Stimulated activated CD8-positive, alpha-beta memory T cell treated with anti-CD3 and anti-CD28 coated beads, Interleukin-4, amount 100 ng/mL, for 48 hours (primary cell): ENCODE data around the gene MYB.

ENCODE experiments used
- DNase-seq: peaks from one replicate; pipeline ENCODE4 v3.0.0-alpha.2; 2020

MYB gene

GRCh38 chr6:135165031-135165430 is 16.1 kb upstream of the MYB start:
- no peak for DNase-seq

- DNase-seq = no peak
Observed at GRCh38 chr6:135166515-135166914, 14.6 kb upstream of the MYB start.

DNA sequence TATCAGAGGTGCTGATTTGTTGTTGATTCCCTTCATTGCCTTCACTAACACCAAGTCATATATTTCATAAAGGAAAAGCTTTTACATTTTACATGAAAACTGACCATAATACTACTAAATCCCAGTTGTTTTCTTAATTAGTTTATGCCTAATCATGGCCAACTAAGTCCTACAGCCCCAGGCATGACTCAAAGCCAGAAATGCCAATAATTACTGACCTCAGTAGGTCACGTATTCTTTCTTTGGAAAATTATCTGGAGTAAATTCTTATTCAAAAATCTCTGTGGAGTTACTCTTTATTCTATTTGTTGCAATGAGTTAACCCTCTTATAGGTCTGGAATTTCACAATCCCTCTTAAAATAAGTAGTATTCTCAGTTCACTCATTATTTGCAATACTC is 13.5 kb upstream of the MYB start:
- DNase-seq = no peak

DNA sequence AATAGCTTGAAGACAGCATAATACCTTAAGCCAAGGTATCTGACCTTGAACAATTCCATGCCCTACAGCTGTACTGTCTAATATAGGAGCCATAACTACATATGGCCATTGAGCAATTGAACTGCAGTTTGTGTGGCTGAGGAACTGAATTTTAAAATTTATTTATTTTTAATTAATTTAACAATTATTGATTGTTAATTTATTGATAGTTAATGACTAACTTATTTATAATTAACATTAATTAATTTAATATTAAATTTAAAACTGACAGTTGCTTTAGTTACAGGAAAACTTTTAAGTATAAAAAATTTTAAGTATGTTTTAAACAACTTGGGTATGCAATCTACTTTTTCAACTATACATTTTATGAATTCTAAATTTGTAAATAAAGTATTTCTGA is 12.3 kb upstream of the MYB start:
- no peak for DNase-seq

DNA sequence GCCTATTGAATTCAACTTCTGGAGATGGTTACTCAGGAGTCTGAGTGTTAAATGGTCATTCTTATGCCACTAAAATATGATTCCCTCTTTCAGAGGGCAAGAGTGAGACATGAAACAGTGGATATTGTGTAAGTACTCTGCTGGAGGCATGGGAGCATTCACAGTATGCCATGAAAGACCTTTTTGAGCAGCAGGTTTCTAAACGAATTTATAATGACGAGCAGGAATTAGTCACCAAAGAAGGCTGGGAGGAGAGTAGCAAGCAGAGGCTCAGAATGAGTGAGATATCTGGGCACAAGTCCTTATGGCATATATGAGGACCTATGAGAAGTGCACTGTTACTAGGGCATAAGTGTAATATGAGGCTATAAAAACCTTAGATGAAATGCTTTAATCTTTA is 10.9 kb upstream of the MYB start:
- DNase-seq = no peak

GRCh38 chr6:135170849-135171248 is 10.3 kb upstream of the MYB start:
- DNase-seq = no peak

- no peak for DNase-seq
Observed at GRCh38 chr6:135173242-135173988, 7.7 kb upstream of the MYB start.

DNA sequence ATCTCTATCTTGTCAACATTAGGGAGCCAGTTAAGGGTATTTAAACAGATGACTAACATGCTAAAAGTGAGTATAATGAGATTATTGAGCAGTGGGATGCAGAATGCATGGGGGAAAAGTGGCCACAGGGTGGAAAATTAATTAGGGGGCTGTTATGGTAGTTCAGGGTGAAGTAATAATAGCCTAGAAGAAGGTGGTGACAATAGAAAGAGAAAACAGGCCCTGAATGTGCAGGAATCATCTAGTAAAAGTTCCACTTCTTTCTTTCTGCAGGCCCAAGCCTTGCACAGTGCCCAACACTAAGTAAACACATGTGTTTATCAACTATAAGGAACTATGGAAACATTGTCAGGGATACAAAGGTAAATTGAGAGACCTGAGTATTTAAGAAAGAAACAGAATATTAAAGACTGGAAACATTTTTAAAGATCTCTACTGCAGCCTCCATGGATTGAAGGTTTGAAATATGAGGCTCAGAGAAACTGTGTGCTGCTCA is 7.1 kb upstream of the MYB start:
- DNase-seq = no peak

DNA sequence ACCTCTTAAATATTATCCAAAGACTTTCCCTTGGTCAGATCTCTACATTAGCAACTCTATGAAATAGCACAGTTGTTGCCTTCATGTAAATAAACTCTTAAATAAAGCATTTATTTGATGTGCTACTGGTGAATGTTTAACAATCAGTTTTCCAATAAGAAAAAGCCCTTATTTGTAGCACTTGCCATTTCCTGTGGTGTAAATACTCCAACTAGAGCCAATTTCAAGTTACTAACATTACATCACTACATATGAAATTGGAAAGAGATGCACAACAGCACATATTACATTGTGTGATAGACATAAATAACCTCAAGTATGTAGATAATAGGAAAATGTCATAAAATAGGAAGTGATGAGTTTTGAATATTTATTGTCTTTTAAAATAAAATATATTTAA is 5.0 kb upstream of the MYB start:
- DNase-seq = no peak

DNA sequence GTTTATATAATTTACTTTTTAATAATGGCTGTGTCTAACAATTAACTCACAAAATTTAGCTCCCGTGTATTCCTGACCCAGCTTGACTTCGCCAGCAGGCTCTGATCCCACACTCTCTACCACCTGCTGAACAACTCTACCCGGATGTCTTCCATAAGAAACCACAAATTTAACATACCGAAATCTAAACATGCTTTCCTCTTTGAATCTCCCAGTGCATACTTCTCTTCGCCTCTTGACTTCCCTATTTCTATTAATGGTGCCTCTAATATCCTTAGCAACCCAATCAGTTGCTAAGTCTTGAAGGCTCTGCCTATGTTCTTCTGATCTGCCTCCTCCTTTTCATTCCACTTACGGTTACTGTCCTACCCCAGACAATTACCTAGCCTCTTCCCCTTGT is 4.6 kb upstream of the MYB start:
- no peak for DNase-seq

- DNase-seq = no peak
Observed at GRCh38 chr6:135179372-135179771, 1.7 kb upstream of the MYB start.

- DNase-seq = no peak
Observed at GRCh38 chr6:135179920-135180541, 1.1 kb upstream of the MYB start.

DNA sequence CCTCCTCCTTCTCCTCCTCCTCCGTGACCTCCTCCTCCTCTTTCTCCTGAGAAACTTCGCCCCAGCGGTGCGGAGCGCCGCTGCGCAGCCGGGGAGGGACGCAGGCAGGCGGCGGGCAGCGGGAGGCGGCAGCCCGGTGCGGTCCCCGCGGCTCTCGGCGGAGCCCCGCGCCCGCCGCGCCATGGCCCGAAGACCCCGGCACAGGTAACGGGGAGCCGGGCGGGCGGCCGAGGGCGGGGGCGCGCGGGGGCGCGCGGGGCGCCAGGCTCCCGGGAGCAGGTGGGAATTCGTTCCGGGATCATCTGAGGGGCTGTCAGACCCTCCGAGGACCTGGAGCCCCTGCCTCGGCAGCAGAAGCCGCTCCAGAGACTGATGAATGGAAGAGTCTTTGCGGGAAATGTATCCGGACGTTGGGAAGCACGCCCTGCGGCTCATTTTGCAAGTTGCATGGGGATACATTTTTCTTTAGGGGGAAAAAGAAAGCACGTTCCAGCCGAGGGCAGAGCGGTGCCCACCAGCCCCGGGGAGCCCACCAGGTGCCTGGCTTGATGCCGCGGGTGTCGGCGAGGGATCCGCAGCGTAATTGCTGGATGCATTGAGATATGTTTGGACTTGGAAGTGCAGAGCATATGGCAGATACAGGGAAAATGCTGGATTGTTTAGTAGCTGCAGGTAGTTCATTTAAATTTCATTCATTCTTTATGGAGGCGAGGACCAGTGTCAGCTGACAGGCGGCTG is 394 bp downstream of the MYB start:
- DNase-seq = peak; percentile 44

DNA sequence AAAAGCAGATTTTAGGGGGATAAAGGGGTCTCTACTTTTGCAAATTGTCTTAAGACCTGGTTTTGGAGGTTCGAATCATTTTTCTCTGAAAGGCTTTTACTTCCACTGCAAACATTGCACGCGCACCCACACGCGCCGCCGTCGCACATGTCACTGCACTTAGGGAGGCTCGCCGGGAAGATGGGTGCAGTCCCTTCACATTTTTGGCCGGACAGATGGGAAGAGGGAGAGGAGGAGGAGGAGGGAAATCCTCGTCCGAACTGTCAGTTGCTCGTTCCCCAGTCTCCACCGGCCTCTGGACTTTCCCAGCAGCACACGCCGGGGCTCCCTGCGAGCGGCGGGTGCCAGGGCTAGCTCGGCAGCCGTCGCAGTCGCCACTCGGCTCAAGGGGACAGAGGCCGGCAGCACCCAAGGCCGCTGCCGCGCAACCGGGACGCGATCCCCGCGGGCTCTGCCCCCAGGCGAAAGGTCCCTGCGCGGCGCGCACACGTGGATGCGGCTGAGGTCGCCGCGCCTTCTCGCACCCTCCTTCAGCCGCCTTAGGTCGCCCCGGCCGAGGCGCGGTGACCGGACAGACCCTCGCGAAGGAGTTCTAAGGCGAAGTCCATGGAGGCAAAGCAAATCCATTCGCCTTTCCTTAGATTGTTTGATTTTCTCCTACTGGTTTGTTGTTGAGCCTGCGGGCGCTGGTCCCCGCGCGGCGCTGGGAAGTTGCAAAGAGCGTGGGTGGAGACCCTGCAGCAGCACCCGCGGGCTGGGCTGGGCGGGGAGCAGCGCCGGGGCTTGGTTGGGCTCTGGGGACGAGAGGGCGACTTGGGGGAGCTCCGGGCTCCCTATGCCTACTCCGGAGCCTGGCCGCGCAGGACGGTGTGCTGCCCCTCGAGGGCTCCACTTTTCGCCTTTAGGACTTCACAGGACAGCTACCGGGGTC is 1.2 kb downstream of the MYB start:
- DNase-seq = peak; percentile 70

- DNase-seq = peak; percentile 88
Observed at GRCh38 chr6:135183002-135183531, 2.0 kb downstream of the MYB start.

DNA sequence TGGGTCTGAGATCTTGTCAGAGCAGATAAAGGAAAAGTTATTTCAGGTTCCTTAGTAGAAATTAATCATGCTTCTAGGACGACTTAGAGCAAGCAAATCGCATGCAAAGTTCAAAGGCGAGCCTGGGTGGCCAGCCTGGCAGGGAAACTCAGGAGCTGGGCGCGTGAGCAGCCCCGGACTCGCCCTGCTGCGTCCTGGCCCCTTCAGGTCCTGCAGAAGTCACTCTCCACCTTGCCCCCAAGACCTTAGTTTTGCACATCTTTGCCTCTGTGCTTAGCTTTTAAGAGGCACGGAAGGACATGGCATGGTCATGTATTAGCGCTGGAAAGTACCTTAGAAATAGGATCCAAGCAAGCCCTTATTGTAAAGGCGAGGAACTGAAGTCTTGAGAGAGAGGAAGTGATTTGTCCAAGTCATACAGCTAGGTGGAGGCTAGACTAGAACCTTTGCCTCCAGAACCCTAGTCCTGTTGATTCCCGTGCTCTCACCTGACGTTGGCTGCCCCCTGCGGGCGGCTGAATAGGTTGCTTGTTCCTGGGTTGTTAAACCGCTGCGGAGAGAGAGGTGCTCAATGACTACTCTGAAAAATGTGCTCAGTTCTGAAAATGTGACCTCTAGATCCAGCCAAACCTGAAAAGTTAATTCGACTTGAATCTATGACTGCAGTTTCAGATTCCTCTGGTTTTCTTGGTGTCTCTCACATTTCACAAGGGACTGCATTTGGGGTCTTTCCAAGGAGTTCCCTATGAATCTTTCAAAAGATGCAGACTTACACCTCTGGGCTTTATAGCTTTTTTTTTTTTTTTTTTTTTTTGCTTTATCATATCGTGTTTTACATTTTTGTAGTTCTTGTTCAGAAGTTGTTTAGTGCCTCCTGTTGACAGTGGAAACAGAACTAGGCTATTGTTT is 2.7 kb downstream of the MYB start:
- peak; percentile 84 for DNase-seq

DNA sequence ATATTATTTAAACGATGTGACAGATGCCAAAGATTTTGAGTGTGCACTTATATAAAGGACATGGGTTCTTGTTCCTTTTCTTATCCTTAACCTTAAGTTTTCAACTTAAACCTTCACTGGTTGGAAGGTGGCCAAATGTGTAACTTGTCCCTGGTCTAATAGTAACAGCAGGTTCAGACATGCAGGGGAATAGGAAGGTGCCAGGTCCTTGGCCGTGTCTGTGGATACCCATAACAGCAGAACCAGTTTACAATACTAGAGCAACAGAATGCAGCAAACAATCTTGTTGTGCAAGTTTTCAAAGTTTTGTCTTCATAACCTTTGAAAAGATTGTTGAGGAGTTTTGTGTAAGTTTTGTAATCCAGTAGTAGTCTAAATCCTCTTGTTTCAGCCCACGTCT is 4.4 kb downstream of the MYB start:
- no peak for DNase-seq

- DNase-seq = no peak
Observed at GRCh38 chr6:135186255-135186654, 5.1 kb downstream of the MYB start.

- DNase-seq = no peak
Observed at GRCh38 chr6:135187372-135187771, 6.3 kb downstream of the MYB start.

DNA sequence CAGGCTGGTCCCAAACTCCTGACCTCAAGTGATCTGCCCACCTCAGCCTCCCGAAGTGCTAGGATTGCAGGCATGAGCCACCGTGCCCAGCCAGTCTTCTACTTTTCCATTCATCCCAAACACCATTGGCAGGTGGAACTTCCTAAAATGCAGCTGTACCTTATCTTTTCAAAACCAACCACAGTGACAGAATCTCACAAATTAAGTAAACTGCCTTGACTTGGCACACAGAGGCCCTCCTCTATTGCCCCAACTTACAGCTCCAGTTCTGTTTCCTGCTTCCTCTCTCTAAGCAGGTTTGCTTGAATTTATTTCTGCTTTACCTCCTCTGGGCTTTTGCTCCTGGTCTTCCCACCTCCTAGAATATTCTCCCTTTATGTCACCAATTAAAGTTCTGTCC is 7.6 kb downstream of the MYB start:
- DNase-seq = no peak

GRCh38 chr6:135189344-135189743 is 8.2 kb downstream of the MYB start:
- no peak for DNase-seq
